Upper lobe of left lung (tissue), 4 donors: Measurements from ENCODE around the gene FLG.
"Not testable (repeated sequence)": the region's sequence is repeated elsewhere in the genome, so short reads cannot be mapped to it uniquely, and the experiment has no call there.

ENCODE experiments used
- CTCF ChIP-seq, 6 experiments: fragments of 450-650 bp in 4 of 6; fragments of 200-600 bp in 2 of 6; sonication (generic) in 2 of 6; IDR thresholded peaks; one replicate each; pipeline ENCODE4 v1.5.1; 2016 to 2019; ENCODE audit warnings: antibody characterized with exemption in 6 of 6
- EP300 ChIP-seq, 4 donors: sonication (generic); formaldehyde crosslinking; IDR thresholded peaks; one replicate each; pipeline ENCODE4 v1.5.1; 2017; ENCODE audit warnings: antibody characterized with exemption in 4 of 4, control low read depth in 2 of 4

GRCh38 chr1:152309320-152309901 lies 15.6 kb downstream of the FLG start:
- not testable (repeated sequence) for TF ChIP-seq CTCF, EP300 (IDR thresholded peaks at IDR 0.05)
